ENCODE data around the gene DPPA3.
"Not testable (repeated sequence)": the region's sequence is repeated elsewhere in the genome, so short reads cannot be mapped to it uniquely, and the experiment has no call there.

The DPPA3 gene

DNA sequence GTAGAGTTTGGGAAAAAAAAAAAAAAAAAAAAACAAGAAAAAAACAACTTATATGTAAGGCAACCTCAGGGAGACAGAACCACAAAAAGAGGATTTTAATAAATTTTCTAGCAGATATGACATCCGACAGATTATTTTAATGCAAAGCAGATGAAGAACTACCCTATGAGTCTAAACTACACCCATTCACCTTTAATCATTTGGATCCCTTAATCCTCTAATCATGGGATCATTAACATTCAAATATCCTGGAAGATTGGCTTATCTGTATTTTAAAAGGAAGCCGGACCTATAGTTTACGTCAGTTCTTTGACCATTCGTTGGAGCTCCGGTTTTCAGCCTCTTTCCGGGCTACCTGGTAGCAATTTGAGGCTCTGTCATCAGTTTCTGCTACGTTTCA, at the start of gene DPPA3:
Gene DPPA3 (plus strand): TSS at position 301 of the 400 bp plus-strand sequence. CDS start 138 bp downstream, outside the sequence.
- DNase-seq (ENCODE audit: low read depth) = no peak

DNA sequence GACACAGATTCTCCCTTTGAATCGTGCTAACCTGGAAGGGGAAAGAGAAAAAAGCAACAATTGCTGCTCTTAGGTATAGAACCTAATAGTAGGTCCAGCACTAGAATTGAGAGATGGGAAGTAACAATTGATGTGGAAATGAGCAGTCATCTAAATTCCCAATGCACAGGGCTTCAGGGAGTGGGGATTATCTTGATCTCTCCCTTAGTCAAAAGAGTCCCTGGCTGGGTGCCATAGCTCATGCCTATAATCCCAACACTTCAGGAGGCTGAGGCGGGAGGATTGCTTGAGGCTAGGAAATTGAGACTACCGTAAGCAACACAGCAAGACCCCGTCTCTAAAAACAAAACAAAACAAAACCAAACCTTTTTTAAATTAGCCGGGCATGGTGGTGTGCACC, 49.5 kb upstream of the DPPA3 start:
- no peak for DNase-seq (ENCODE audit: low read depth)

DNA sequence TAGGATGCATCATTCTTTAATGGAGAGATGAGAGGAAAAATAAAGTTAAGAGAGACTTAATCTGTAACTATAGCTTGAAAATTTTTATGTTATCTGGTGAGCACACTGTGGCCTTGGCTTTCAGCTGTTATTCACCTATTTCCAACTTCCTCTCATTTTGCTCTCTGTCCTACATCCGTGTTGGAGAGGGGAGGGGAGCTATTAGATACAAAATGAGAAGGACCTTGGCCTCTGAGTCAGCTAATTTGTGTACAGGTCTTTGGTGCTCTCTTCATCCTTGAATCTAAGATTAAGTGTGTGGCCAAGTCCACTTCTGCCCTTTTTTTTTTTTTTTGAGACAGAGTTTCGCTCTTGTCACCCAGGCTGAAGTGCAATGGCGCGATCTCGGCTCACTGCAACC, 44.6 kb upstream of the DPPA3 start:
- no peak for DNase-seq (ENCODE audit: low read depth)

DNA sequence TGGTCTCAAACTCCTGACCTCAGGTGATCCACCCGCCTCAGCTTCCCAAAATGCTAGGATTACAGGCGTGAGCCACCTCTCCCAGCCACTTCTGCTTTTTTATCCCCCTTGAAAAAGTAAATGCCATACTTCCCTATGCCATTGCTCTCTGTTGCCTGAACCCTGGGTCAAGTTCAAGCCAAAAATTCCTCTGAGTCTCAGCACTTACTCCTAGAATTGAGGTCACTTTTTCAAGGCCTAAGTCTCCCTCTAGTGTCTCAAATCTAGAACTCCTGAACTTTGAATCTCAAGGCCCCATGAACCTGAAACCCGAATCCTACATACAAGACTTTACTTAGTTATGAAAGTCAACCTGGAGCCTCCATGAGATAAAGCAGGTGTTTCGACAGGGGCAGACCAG, 44.1 kb upstream of the DPPA3 start:
- no peak for DNase-seq (ENCODE audit: low read depth)

DNA sequence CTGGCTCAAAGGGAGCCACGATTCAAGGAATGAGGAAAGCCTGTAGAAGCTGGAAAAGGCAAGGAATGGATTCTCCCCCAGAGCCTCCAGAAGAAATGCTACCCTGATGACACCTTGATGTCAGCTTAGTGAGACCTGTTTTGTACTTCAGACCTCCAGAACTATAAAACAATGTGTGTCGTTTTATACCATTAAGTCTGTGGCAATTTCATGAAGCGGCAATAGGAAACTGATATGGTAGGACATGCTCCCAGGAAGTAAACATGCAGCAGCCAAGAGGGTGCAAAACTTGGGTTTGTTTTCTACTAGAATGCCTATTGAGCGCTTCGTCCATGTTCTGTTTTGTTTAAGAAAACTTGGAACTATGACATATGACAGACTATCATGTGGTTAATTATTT, 43.1 kb upstream of the DPPA3 start:
- no peak for DNase-seq (ENCODE audit: low read depth)

DNA sequence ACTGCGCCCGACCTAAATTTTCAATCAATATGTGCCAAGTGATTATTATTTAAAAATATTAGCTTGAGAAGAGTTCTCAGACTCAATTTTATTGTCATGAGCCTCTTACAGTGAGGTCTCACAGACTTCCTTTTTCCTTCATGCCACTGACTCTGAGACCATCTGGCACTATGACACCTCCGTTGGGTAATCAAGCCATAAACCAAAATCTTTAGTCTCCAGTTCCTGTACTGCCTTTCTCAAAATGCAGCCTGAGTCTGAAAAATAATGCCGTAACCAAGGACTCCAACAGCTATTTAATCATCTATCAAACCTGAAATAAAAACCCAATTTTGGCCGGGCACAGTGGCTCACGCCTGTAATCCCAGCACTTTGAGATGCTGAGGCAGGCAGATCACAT, 35.8 kb upstream of the DPPA3 start:
- not testable (repeated sequence) for DNase-seq (ENCODE audit: low read depth)

DNA sequence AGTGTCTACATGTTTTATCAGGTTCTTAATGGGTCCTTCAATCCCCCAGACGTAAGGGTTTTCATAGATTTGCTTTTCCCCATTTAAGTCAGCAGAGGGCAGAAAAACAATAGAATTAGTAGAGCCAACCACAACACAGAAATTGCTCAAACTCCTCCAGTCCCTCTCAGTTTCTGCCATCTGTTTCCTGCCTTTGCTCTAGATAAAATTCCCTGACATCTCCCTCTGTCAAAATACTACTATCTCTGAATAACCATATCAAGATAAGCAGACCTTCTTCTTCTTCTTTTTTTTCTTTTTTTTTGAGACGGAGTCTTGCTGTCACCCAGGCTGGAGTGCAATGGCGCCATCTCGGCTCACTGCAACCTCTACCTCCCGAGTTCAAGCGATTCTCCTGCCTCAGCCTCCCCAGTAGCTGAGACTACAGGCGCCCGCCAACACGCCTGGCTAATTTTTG, 33.8 kb upstream of the DPPA3 start:
- DNase-seq (ENCODE audit: low read depth) = not testable (repeated sequence)

DNA sequence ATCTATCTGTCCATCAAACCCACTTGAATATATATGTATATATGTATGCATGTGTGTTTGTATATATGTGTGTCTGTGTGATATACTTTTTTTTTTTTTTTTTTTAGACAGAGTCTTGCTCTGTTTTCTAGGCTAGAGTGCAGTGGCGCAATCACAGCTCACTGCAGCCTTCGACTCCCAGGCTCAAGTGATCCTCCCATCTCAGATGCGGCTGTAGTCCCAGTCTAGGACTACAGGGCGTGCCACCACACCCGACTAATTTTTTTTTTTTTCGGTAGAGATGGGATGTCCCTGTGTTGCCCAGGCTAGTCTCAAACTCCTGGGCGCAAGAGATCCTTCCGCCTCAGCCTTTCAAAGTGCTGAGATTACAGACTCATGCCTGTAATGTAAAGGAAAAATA, 32.5 kb upstream of the DPPA3 start:
- DNase-seq (ENCODE audit: low read depth) = no peak

DNA sequence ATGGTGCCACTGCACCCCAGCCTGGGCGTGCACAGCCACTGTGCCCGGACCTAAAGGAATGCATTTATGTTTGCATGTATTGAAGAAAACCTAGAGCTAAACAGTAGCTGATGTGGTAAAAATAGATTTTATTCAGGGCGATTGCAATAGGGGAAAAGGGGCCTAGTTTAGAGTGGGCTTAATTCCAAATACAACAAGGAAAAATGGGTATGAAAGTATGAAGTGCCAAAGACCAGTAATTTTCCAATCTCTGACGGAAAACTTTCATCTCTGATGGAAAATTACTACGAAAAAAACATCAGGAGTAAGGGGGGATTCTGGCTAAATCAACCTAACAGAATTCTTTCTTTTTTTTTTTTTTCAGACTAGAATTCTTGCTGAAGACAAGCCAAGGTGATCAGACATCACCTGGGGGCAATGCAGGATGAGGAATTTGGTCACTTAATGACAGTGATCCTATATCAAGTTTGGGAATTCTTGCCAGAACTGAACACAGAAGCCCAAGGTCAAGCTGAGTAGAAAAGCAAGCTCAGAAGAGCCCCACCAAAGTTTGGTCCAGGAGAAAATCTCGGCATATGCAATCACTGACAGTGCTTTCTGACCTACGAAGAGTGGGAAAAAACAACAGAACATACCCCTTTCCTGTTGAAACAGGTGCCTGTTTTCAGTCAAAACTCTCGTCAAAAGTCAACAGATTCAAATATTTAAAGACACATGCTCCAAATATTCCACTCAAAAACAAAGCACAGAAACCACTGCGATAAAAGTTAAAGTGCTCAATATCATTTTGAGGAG, 31.8 kb upstream of the DPPA3 start:
- no peak for DNase-seq (ENCODE audit: low read depth)

DNA sequence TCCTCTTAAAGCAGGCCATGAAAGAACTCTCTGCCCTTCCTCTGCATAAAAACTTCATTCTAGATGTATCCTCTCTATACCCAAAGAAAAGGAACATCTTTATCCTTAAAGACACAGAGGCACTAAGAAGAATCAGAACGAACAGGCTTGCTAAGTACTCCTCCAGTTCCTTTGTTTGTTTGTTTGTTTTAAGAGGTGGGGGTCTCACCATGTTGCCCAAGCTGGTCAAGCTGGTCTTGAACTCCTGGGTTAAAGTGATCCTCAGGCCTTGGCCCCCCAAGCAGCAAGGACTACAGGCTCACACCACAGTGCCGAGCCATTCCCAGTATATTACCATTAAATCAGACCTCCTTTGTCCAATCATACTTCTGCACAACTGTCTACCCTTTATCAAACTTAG, 29.7 kb upstream of the DPPA3 start:
- no peak for DNase-seq (ENCODE audit: low read depth)

DNA sequence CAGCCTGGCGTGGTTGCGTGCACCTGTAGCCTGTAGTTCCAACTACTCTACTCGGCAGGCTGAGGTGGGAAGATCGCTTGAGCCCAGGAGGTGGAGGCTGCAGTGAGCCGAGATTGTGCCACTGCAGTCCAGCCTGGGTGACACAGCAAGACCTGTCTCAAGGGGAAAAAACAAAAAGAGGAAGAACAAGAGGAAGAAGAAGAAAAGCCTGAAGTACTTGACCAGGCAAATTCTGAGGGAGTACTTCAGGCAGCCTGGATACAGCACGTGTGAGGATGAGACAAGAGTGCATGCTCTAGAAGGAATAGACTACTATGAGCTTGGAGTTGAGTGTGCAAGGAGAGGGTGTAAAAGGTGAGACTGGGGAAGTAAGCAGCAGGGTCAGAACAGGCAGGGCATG, 17.4 kb upstream of the DPPA3 start:
- no peak for DNase-seq (ENCODE audit: low read depth)

DNA sequence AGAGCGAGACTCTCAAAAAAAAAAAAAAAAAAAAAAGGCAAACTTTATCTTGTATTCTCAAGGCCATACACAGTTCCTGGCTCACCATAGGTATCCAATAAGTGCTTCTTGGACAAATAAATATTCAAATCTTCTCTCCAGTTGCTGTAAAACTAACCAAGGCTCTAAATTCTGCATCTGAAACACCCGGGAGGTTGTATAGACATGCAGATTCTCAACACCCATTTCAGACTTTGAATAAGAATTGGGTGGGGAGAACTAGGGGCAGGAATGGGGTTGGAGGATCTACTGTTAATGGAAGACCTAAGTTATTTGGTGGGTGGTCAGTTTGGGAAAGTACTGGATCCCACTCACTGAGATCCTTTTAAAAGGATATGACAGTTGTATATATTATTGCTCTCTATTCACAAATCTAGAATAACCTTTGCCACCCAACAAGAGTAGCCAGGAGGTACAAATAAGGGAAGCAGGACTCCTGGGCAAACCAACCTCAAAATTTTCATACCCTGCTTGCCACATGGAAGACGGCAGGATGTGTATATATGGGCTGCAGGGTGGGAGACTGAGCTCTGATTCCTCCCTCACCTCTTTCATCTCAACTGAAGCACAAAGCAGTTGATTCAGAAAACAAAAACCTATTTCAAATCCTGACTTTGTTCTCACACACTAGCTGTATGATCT, 16.5 kb upstream of the DPPA3 start:
- no peak for DNase-seq (ENCODE audit: low read depth)

DNA sequence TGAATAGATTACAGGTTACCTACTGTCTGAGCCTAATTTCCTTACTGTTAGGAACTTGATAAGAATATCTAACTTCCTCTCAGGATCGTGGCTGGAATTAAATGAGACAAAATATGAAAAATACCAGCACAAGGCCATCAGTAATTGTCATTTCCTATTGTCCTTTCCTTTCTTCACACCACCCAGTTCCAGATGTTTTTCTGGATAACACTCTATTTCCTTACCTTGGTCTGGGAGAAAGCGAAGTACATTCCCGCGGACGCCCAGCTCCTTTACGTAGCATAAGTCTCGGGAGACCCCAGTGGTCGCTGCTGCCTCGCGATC, 16.0 kb upstream of the DPPA3 start:
- no peak for DNase-seq (ENCODE audit: low read depth)

DNA sequence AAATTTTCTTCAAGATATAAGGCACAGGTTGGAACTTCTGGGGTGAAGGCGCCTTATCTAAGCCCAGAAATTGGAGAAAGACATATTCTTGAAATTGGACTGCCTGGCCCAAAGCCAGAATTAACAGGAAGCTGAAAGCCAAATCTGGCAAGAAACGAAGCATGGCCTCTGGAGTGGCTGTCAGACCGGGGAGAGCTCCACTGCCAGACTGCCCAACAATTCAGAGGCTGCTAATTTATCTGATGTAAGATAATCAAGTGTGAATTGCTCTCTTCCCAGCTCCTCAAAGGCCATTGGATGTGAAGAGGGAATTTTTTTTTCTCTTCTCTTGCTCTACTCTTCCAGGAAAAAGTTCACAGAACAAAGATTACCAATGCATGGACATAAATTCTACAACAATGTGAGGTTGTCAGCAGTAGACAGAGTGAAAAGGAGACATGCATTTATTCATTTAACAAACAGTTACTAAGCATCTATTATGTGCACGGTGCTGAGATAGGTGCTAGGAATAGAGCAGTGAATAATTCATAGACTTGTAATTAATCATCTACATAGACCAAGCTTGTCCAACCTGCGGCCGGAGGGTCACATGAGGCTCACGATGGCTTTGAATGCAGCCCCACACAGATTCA, 15.6 kb upstream of the DPPA3 start, which contains the start of gene GDF3:
Gene GDF3 (minus strand): TSS at position 210 of the 632 bp plus-strand sequence. CDS start 47 bp downstream, at position 163.
- no peak for DNase-seq (ENCODE audit: low read depth)

DNA sequence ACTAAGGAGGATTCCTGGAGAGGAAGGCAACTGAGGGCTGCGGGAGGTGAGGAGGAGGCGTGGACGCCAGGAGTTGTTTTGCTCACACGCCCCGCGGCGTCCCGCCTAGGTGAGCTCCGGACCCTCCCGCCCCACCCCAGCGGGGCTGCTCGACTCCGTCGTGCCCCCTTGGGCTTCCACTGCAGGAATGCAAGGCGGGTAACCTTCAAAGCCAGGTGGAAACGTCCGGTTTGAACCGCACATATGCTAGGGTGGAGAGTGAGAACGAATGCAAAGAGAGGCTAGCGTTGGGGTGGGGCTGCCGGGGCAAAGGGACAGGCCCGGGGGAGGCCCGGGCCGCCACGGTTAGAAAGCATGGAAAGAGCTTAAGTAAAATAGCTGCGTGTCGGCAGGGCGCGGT, 5.4 kb upstream of the DPPA3 start:
- no peak for DNase-seq (ENCODE audit: low read depth)

DNA sequence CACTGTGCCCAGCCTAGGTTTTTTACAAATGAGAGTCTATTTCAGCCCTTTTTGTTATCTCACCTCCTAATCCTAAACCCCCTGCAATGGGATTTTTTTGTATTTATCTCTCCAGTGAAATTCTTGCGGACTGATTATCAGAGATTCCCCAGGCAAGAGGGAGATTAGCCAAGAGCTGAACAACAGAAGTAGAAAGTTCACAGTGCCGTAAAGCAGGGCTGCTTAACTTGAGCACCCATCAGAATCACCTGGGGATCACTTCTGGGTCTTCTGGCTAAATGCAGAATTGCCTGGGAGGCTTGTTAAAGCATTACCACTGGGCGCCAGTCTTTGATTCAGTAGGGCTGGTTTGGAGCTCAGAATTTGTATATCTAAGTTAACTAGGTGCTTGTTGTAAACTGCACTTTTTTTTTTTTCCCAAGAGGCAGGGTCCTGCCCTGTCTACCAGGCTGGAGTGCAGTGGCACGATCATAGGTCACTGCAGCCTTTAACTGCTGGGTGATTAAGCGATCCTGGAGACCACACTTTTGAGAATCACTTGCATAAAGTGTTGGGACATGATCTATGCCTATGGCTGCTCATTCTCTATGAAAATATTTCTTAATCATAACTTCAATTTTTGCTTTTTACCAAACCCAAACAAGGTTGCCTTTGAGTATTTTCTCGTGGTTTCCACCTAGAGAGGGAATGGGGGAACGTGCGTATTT, 1.1 kb upstream of the DPPA3 start:
- DNase-seq (ENCODE audit: low read depth) = no peak

DNA sequence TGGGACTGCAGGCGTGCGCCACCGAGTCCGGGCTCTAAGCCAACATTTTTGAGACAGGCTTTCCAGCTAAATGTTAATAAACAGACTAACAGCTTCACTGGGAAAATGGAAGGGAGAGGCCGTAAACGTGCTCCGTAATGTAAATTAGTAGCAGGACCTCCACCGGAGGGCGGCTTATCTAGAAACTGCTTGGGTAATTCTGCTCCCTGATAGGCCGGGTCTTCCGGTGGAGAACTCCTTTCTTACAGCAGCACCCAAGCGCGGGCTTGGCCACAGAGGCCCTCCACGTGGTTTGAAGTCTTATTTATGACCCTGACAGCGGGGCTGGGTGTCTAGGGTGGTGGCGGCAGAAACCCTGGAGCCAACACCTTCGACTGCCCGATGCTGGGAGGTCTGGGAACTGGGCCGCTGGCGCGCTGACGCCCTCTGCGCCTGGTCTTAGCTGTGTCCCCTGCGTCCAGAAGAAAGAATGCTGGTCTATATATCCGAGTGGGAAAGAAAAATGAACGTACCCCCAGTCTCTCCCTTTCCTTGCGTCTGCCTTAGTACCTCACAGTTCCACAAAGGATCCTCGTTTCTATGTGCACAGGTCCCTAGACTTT, 1.7 kb downstream of the DPPA3 start:
- DNase-seq (ENCODE audit: low read depth) = no peak

DNA sequence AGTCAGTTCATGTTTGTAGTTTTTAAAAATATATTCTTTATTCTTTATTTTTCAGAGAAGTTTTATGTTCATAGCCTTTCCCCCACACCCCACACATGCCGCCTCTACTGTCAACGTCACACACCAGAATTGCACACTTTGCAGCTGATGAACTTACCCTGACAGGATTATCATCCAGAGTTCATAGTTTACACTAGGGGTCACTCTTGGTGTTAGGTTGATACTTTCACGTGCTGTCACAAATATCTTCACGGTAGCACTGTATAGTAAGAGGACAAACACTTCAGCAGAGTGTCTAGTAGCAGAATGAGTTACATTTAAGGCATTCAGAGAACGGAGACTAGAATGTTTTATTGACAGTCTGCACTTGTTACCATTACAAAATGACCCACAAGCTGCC, 5.1 kb downstream of the DPPA3 start:
- no peak for DNase-seq (ENCODE audit: low read depth)

DNA sequence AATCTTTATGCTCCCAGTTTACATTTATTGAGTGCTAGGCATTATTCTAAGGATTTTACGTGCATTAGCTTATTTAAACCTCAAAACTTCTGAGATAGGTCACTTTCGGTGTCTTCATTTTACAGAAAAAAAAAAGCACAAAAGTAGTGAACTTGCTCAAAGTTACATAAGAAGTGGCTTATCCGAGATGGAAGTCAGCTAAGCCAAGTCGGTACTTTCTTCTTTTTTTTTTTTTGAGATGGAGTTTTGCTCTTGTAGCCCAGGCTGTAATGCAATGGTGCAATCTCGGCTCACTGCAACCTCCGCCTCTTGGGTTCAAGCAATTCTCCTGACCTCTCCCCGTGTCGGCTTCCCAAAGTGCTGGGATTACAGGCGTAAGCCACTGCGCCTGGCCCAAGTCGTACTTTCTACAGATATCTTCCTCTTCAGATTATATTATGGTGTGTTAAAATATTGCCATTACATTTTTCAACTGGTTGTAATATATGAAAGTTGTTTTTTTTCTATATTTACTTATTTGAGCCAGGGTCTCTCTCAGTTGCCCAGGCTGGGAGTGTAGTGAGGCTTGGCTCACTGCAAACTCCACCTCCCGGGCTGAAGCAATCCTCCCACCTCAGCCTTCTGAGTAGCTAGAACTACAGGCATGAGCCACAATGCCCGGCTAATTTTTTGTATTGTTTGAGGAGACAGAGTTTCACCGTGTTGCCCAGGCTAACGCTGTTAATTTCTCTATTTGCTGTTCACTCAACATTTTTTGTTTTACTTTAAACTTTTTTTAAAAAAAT, 8.9 kb downstream of the DPPA3 start:
- no peak for DNase-seq (ENCODE audit: low read depth)

DNA sequence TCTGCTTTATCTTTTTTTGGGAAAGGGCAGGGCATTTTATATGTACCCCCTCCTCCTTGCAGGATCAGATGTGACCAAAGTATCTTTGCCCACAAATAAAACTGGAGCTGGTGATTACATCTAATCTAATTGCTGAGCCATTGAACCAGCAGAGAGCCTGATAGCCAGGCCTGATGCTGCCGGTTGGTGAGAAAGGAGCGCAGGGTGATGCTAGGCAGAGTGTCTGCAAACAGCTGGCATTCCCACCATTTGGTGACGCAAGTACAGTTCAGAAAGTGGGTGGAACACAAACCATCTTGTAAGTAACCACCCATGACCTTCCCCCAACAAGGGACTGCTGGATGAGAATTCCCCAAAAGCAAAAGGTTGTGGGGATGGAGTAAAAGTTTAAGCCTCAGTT, 12.7 kb downstream of the DPPA3 start:
- no peak for DNase-seq (ENCODE audit: low read depth)

DNA sequence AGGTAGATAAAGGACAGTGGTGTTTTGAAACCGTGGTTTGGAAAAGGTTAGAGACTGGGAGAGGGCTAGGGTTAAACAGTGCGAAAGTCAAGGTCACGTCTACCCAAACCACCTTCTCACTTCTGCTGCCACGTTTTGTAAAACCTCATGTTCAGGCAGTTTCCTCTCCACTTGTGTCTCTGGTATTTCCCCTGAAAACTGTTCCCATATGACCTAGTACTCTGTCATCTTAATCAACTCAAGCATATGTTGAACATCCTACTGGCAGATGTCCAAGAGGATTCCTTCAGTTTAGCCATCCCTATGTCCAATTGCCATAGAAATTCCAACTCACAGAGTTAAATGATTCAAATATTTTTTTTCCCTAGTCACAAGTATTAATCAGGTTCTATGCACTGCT, 18.5 kb downstream of the DPPA3 start:
- DNase-seq (ENCODE audit: low read depth) = no peak

Measured in stimulated activated CD8-positive, alpha-beta memory T cell treated with anti-CD3 and anti-CD28 coated beads, Interleukin-7, amount 100 ng/mL, for 24 hours (primary cell).